ENCODE measurements around the gene HNRNPR. TPM values are rescaled to one million over a fixed set of nuclear protein-coding genes. Genes with fewer than 3 reads are reported as not detected.
"Not testable (repeated sequence)": the region's sequence is repeated elsewhere in the genome, so short reads cannot be mapped to it uniquely, and the experiment has no call there.

Gene HNRNPR
- total RNA-seq, 1 donor from 2014 or later, result 164 TPM

DNA sequence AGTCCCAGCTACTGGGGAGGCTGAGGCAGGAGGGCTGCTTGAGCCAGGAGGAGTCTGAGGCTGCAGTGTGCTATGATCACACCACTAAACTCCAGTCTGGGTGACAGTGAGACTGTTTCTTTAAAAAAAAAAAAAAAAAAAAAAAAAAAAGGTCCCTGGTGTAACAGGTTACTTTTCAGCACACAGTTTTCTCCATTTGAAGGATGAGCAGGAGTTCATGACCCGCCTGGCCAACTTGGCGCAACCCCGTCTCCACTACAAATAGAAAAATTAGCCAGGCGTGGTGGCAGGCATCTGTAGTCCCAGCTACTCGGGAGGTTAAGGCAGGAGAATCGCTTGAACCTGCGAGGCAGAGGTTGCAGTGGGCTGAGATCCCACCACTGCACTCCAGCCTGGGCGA lies 12.4 kb downstream of the HNRNPR start:
- no peak for DNase-seq (ENCODE audit: low spot score)

DNA sequence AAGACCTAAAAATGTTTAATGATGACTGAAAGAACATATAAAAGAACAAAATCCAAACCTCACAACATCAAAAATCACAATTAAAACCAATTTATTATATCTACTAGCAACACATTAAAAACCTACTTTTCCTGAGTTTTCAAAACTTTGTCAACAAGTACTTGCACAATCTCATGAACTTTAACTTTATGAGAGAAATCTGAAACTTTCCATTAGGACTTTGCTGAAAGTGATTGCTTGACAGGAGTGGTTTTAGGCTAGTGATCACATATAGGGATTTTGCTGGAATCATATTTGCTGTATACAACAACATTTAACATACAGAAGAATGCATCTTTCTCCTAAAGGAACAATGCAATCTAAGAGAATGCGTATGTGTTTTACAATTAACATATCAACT lies 13.2 kb downstream of the HNRNPR start:
- DNase-seq (ENCODE audit: low spot score), result no peak

DNA sequence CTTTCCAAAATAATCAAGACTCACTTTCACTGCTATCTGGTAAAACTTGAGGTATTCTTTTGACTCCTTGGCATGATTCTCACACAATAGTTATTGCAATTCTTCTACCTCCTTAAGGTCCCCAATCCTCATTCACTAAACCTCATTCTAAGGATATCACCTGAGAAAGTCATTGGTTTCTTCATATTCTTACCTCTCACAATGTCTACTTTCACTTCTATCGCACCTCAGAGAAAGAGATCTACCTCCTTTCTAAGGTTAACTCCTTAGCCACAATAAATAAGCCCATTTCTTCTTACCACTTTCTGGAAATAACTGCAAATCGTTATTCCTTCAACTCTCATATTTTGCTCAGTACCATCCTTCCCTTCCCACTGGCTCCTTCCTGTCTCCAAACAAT lies 18.7 kb downstream of the HNRNPR start:
- no peak for DNase-seq (ENCODE audit: low spot score)

DNA sequence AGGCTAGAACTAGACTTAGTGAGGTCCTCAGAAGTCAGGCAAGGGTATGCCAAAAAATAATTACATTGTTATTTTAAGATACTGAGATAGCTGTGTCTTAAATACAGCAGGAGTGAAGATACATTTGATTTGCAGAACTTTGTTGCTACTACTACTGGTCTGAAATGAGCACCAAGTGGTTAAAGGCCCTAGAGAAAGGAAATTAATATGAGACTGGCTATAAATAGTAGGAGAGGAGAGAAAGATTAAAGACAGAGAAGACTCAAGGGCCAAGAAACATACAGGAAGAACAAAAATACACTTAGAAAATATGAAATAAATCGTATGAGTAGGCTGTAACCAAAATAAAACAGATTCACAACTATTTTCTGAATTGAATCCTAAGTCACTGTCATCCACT lies 21.3 kb downstream of the HNRNPR start:
- no peak for DNase-seq (ENCODE audit: low spot score)

DNA sequence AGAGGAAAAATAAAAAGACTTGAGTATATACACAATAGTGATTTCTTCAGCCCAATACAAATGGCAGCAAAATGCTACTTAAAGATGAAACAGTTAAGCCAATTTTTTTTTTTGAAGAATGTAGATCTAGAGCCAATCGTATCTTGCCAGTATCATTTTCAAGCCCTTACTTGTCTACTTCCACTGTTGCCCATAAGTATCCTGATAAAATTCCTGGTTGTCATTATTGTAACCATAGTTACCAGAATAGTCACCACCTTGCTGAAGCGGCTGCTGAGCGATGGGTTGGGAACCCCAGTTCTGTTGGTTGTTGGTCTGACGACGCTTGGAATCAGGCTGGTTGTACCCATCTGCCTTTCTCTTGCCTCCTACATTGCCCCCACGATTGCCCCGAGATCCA lies 33.8 kb downstream of the HNRNPR start:
- not testable (repeated sequence) for DNase-seq (ENCODE audit: low spot score)

DNA sequence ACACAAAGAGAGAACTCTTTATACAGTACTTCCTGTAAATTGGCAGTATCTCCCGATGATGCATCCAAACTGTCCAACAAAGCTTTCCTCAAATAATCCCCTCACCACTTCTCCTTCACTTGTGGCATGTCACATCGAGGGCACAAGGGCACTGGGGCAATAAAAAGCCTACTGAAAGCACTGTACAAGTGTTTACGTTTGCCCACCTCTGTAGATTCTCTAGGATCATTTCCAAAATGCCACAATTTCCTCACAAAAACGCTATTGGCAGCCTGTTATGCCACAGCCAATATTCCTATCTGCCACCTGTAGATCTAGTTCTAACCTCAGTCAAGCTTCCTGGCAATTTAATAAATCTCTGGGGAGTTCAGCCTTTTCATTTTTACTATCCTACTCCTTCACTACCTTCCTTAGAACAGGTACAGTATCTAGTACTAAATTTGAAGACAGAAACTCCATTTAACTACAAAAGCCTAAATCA lies 39.9 kb downstream of the HNRNPR start:
- DNase-seq (ENCODE audit: low spot score), result no peak

DNA sequence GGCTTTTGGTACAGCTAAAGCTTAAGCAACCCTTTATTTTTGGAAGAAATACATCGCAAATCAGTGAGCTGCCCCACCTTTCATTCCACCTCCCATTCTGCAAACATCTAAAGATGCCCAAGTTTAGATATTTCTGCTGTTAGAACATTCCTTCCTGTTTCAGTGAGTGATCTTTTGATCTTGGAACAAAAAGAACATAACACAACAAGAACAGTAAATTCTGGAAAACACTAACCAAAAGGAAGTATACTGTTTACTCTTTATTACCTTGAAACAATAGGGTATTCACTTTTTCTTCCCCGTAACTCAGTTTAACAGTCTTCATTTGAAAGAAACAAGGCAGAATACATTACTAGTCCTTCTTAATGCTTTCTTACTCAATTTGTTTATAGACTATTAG lies 40.6 kb downstream of the HNRNPR start:
- no peak for DNase-seq (ENCODE audit: low spot score)

DNA sequence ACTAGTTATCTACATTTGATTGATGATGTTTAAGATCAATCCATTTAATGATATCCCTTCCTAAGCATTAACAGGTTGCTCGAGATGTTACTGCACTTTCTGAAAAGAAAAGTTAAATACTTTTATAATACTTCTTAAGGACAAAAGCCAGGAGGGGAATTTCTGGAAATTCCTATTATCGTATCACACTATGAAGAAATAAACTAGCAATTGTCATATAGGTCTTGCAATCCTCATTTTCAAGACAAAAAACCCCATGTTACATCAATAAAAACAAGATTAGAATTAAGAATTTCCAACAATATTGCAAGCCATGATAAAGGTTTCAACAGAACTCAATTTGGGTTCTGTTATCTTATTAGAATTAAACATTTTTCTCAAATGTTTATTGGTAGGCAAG lies 47.2 kb downstream of the HNRNPR start:
- no peak for DNase-seq (ENCODE audit: low spot score)

DNA sequence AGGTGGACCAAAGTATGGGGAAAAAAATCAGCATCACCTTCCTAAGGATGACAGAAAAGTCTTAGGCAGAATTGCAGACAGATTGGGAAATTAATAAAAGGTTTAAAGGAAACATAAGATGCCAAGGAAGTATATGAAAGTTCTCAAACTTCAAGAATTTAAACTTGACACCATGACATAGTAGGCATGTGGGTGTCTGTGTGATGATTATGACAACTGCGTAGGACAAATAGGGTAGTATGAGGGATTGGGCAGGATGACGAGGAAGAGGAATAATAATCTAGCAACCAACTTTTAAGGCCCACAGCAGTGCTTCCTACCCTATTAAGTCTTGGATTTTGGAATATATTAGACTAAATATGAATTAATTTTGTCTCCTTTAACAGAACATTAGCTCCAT lies 52.4 kb downstream of the HNRNPR start:
- DNase-seq (ENCODE audit: low spot score), result no peak

DNA sequence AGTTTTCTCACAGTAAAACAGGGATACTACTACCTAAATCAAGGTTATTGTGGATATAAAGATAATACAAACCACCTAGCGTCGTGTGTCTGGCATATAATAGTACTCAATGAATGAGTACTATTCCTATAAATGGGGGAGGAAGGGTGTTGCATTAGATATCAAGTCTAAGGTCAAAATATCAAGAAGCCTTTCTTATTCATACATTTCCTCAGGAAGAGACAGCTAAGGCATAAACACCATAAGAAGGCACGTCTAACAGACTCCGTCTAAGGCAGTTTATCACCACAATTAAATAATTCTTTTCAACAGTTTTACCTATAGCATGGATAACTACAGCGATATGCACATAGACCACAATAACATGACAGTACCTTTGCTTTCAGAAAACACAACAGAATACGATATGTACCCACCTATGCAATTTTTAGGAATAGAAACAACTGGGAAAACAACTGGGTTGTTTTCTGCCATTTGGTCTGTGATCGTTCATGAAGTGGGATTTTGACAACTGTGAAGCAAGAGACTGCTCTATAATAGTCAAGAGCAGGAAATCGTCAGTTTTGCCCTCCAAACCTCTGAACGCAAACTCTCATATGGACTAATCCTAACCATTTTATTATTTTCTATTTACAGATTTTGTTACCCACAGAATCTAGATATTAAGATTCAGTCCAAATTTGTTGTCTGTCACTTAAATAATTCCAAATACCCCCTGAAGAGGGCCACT lies 53.1 kb downstream of the HNRNPR start:
- DNase-seq (ENCODE audit: low spot score), result no peak

DNA sequence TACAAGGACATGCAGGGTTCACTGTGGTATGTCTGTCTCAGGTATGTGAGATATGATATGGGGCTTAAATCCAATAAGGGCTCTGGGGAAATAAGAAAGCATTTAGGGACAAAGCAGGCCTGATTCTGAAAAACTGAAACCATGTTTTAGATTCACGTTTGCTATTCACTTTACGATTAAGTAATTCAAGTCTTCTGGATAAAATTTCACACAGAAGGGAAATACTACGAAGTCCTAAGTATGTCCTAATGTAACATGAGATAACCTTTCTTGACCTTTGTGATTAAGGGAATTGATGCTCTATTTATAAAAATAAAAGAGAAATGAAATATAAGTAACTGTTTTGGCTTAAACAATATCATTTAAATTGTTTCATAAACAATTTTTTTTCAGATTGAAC lies 55.4 kb downstream of the HNRNPR start:
- no peak for DNase-seq (ENCODE audit: low spot score)

DNA sequence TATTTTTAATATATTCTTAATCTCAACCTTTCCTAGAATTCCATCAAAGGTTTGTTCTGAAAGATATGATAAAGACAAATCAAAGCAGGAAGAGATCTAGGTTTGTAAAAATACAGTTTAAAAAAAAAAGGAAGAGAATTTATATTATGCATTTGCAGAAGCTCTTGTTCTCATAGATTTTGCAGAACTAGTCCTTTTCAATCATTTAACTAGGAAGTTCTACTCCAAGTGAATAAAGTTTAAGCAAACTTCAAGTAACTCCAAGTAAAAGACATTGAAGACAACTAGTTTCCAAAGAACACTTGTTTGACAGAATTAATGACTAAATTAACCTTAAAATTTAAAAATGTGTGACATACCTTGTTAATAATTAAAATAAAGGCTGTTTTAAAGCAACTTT lies 55.9 kb downstream of the HNRNPR start:
- no peak for DNase-seq (ENCODE audit: low spot score)

DNA sequence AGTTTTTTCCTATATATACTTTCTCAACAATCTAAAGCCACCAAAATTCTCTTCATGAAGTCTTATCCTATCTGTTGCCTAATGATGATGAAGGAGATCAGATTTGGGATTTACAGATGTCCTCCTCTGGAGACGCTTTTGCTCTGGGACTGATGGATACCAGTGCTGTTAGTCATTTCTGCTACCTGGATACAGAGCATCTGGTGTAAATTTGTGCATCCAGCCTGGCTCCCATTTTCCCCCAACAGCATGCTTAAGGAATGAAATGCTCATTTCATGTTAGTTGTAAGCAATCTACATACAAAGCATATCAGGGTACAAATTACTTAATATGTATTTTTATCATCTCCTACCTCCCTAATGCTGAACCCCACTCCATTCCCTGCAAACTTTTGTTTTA lies 57.7 kb downstream of the HNRNPR start:
- no peak for DNase-seq (ENCODE audit: low spot score)

DNA sequence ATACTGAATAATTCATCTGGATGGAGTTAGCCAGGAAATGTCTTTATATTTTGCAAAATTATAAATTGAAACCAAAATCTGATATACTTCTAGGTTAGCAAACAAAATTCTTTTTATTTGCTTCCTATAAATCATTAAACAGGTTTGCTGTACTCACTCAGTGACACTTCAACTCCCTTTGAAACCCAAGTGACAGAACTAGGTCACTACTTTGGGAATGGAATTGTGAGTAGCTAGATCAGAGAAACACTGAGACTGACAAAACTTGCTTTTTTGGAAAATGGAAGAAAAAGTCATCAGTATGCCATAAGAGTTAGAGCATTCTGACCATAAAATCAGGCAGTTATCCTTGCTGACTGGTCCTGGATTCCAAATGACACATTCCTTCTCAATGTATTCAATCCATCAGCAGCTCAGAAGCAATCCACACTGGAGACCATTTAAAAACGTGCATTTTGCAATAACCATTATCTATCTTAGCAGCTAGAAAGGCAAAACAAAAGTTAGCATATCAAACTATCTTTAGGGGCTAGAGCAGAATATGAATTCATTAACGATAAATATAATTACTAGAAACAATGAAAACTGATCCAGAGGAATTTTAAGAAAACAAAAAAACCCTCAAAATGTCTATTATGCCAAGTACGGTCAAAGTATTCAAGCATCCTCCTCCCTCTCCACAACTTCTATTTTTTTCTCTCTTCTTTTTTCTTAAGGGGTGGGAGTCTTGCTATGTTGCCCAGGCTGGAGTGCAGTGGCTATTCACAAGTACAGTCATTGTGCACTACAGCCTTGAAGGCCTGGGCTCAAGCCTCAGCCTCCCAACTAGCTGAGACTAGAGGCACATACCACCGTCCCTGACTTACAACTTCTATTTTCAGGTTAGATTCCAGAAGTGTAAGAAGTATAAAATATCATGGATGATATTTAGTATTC lies 60.1 kb downstream of the HNRNPR start:
- no peak for DNase-seq (ENCODE audit: low spot score)

DNA sequence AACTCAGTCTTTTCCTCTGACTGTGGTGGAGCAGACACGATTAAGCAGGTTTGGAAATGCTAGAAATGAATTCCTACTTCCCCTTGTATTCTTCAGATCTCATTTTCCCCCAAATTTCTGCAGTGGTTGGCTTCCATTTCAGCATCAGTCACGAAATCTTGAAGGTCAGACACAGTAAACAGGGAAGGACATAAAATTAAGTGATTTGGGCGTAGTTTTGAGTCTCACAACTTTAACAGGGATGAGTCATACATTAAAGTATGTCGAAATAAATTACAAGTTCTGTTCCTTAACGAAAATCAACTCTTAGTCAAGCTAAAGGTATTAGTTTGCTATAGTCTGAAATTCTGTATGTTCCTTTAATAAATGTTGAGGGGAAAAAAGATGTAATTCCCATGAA lies 61.1 kb downstream of the HNRNPR start:
- DNase-seq (ENCODE audit: low spot score), result no peak

DNA sequence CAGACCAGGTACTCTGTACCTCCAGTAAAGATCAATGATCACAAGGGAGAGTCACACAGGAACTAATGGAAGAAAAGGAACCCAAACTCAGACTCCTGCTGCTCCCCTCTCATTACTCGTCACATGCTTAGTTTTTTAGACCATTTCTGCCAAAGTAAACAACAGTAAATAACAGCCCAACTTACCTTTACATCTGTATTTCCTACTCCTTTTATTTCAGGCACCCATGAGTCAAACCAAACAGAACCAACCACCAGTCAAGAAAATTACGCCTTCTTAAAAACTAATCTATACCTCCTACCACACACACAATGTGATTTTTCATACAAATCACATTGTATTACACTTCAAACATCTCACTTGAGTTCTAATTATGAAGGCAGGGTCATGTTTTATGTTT lies 65.4 kb downstream of the HNRNPR start:
- no peak for DNase-seq (ENCODE audit: low spot score)

DNA sequence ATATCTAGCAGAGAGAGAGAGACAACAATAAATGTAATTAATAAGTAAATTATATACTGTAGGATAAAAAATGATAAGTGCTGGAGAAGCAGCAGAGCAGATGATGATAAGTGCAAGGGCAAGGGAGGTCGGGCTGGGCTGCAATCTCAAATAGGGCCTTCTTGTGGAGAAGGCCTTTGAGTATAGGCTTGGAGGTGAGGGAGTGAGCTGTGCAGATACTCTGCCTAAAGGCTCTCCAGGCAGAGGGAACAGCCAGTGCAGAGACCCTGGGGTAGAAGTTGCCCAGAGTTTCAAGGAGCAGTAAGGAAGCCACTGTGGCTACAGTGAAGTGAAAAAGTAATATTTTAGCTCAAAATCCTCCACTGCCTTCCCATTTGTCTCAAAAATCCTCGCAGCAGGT lies 67.6 kb downstream of the HNRNPR start:
- DNase-seq (ENCODE audit: low spot score), result no peak

DNA sequence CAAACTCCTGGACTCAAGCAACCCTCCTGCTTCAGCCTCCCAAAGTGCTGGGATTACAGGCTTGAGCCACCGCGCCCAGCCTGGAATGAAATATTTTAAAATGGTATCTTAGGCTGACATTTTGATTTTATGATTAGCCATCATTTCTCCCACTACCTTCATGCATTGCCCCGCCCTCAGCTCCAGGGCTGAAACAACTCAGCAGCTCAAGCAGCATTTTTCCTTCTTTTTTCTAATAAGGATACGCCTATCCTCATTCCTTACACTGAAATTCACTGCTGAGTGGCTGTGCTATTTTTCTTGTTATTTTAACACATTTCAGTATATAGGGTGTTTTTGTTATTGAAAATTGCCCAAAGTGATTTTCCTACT lies 70.0 kb downstream of the HNRNPR start:
- DNase-seq (ENCODE audit: low spot score), result no peak

DNA sequence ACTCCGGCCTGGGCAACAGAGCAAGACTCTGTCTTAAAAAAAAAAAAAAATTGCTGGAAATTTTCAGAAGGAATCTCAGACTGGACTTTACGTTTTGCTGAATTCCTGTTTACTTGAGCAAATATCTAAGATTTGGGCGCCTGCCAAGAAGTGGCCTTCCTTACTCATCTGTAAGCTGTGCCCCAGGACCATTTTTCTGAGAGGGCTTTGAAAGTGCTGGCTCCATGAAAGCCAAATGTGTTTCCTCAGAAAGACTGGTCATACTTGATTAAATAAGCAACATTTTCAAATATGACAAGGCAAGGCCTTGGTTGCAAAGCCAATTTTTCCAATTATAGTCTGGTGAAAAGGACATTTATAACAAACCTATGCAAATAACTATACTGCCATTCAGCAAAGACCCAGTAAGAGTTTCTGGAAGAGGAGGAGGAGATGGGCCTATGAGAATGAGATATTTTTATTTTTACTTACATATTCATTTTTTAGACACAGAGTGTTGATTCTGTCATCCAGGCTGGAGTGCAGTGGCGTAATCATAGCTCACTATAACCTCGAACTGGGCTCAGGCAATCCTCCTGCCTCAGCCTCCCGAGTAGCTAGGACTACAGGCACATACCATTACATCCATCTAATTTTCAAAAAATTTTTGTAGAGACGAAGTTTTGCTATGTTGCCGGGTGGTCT lies 70.5 kb downstream of the HNRNPR start:
- no peak for DNase-seq (ENCODE audit: low spot score)

DNA sequence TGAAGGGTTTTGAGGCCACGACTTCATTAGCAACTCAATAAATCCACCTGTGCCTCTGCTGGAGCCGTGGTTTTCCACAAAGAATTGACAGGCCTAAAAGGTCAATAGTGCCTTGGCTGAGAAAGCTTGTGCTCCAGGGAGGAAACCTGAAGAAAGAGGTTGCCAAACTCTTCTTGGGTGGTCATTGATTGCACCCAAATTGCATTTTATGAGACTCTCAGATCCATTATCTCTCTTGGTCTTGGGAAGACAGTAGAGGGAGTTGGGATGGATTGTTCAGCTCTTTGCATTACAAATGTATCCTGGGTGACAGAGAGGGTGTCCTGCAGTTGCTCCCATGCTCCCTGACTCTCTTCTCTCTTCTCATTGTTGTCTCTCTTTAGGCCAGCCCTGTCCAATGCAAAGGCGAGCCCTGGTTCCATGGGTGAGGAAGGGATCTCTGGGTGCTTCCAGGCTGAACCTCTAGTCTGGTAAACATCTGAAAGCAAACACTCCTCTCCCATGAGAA lies 80.7 kb downstream of the HNRNPR start:
- DNase-seq (ENCODE audit: low spot score), result no peak

DNA sequence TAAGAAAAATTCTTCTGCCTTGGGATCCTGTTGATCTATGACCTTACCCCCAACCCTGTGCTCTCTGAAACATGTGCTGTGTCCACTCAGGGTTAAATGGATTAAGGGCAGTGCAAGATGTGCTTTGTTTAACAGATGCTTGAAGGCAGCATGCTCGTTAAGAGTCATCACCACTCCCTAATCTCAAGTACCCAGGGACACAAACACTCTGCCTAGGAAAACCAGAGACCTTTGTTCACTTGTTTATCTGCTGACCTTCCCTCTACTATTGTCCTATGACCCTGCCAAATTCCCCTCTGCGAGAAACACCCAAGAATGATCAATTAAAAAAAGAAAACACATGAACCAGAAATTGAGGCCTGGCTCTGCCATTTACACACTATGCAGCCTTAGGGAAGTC lies 86.0 kb downstream of the HNRNPR start:
- DNase-seq (ENCODE audit: low spot score), result not testable (repeated sequence)

DNA sequence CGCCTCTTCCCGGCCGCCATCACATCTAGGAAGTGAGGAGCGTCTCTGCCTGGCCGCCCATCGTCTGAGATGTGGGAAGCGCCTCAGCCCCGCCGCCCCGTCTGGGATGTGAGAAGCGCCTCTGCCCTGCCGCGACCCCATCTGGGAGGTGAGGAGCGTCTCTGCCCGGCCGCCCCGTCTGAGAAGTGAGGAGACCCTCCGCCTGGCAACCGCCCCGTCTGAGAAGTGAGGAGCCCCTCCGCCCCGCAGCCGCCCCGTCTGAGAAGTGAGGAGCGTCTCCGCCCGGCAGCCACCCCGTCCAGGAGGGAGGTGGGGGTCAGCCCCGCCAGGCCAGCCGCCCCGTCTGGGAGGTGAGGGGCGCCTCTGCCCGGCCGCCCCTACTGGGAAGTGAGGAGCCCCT lies 86.7 kb downstream of the HNRNPR start:
- not testable (repeated sequence) for DNase-seq (ENCODE audit: low spot score)

All from ureter (tissue), 1 donor.